Measurements from ENCODE around the gene MEIS2. TPM values are rescaled to one million over a fixed set of nuclear protein-coding genes. Genes with fewer than 3 reads are reported as not detected.

The MEIS2 gene
- total RNA-seq, 1 donor from 2014 or later: not detected

GRCh38 chr15:37009288-37009687 lies 91.1 kb downstream of the MEIS2 start:
- intact Hi-C loops (cut with micrococcal nuclease): no loop called here
- H3K27me3 Mint-ChIP-seq (ENCODE audit: insufficient read depth): no peaks in the 10 kb centered on the region
- H3K27ac Mint-ChIP-seq: no peak overlapping the region
- no peaks in the 10 kb centered on the region for H3K36me3 Mint-ChIP-seq (ENCODE audit: low read depth)
- no peak overlapping the region for H3K4me3 Mint-ChIP-seq
- H3K9me3 Mint-ChIP-seq: no peaks in the 10 kb centered on the region
- DNase-seq (ENCODE audit: low spot score): no peak
- no peaks in the 10 kb centered on the region for H3K4me1 Mint-ChIP-seq (ENCODE audit: low read depth)

- H3K4me1 Mint-ChIP-seq (ENCODE audit: low read depth): no peaks in the 10 kb centered on the region
- intact Hi-C loops (cut with micrococcal nuclease): no loop called here
- no peak overlapping the region for H3K27ac Mint-ChIP-seq
- H3K27me3 Mint-ChIP-seq (ENCODE audit: insufficient read depth): no peaks in the 10 kb centered on the region
- no peak for DNase-seq (ENCODE audit: low spot score)
- H3K4me3 Mint-ChIP-seq: no peak overlapping the region
- H3K9me3 Mint-ChIP-seq: no peaks in the 10 kb centered on the region
- H3K36me3 Mint-ChIP-seq (ENCODE audit: low read depth): no peaks in the 10 kb centered on the region
Observed at GRCh38 chr15:37008205-37008604, 92.1 kb downstream of the MEIS2 start.

- no peaks in the 10 kb centered on the region for H3K27me3 Mint-ChIP-seq (ENCODE audit: insufficient read depth)
Observed at GRCh38 chr15:37007301-37007700, 93.0 kb downstream of the MEIS2 start.

GRCh38 chr15:37004981-37005735 lies 95.2 kb downstream of the MEIS2 start:
- Mint-ChIP-seq H3K4me1 (ENCODE audit: low read depth) (no peaks in the 10 kb centered on the region), H3K27ac (no peak overlapping the region)
- intact Hi-C loops (cut with micrococcal nuclease): no loop called here

More at GRCh38 chr15:37007301-37007700, 93.0 kb downstream of the MEIS2 start:
- H3K36me3 Mint-ChIP-seq (ENCODE audit: low read depth): no peaks in the 10 kb centered on the region
- DNase-seq (ENCODE audit: low spot score): no peak
- intact Hi-C loops (cut with micrococcal nuclease): no loop called here
- no peaks in the 10 kb centered on the region for H3K4me1 Mint-ChIP-seq (ENCODE audit: low read depth)
- H3K9me3 Mint-ChIP-seq: no peaks in the 10 kb centered on the region
- H3K27ac Mint-ChIP-seq: no peak overlapping the region
- no peak overlapping the region for H3K4me3 Mint-ChIP-seq

GRCh38 chr15:37004373-37004869 lies 95.9 kb downstream of the MEIS2 start:
- intact Hi-C loops (cut with micrococcal nuclease): no loop called here
- Mint-ChIP-seq H3K9me3 (no peaks in the 10 kb centered on the region), H3K4me3 (no peak overlapping the region), H3K27me3 (ENCODE audit: insufficient read depth) (no peaks in the 10 kb centered on the region), H3K27ac (no peak overlapping the region), H3K36me3 (ENCODE audit: low read depth) (no peaks in the 10 kb centered on the region), H3K4me1 (ENCODE audit: low read depth) (no peaks in the 10 kb centered on the region)
- no peak for DNase-seq (ENCODE audit: low spot score)

More at GRCh38 chr15:37004981-37005735, 95.2 kb downstream of the MEIS2 start:
- H3K36me3 Mint-ChIP-seq (ENCODE audit: low read depth): no peaks in the 10 kb centered on the region
- no peaks in the 10 kb centered on the region for H3K9me3 Mint-ChIP-seq
- no peaks in the 10 kb centered on the region for H3K27me3 Mint-ChIP-seq (ENCODE audit: insufficient read depth)
- H3K4me3 Mint-ChIP-seq: no peak overlapping the region
- no peak for DNase-seq (ENCODE audit: low spot score)

- intact Hi-C loops (cut with micrococcal nuclease): no loop called here
- Mint-ChIP-seq H3K27ac (no peak overlapping the region), H3K36me3 (ENCODE audit: low read depth) (no peaks in the 10 kb centered on the region), H3K9me3 (no peaks in the 10 kb centered on the region), H3K4me1 (ENCODE audit: low read depth) (no peaks in the 10 kb centered on the region), H3K4me3 (no peak overlapping the region), H3K27me3 (ENCODE audit: insufficient read depth) (no peaks in the 10 kb centered on the region)
- no peak for DNase-seq (ENCODE audit: low spot score)
Observed at GRCh38 chr15:37002041-37002672, 98.2 kb downstream of the MEIS2 start.

- Mint-ChIP-seq H3K27me3 (ENCODE audit: insufficient read depth) (no peaks in the 10 kb centered on the region), H3K4me3 (no peak overlapping the region), H3K36me3 (ENCODE audit: low read depth) (no peaks in the 10 kb centered on the region), H3K9me3 (no peaks in the 10 kb centered on the region), H3K27ac (no peak overlapping the region), H3K4me1 (ENCODE audit: low read depth) (no peaks in the 10 kb centered on the region)
- no peak for DNase-seq (ENCODE audit: low spot score)
- intact Hi-C loops (cut with micrococcal nuclease): no loop called here
Observed at GRCh38 chr15:37001417-37001816, 98.9 kb downstream of the MEIS2 start.

GRCh38 chr15:36999778-37000177 lies 100.6 kb downstream of the MEIS2 start:
- intact Hi-C loops (cut with micrococcal nuclease): no loop called here
- no peaks in the 10 kb centered on the region for H3K27me3 Mint-ChIP-seq (ENCODE audit: insufficient read depth)

GRCh38 chr15:36996538-36997181 lies 103.7 kb downstream of the MEIS2 start:
- Mint-ChIP-seq H3K27me3 (ENCODE audit: insufficient read depth) (no peaks in the 10 kb centered on the region), H3K27ac (no peak overlapping the region), H3K4me1 (ENCODE audit: low read depth) (no peaks in the 10 kb centered on the region), H3K36me3 (ENCODE audit: low read depth) (no peaks in the 10 kb centered on the region), H3K9me3 (no peaks in the 10 kb centered on the region), H3K4me3 (no peak overlapping the region)
- DNase-seq (ENCODE audit: low spot score): no peak
- intact Hi-C loops (cut with micrococcal nuclease): no loop called here

More at GRCh38 chr15:36999778-37000177, 100.6 kb downstream of the MEIS2 start:
- no peaks in the 10 kb centered on the region for H3K4me1 Mint-ChIP-seq (ENCODE audit: low read depth)
- no peaks in the 10 kb centered on the region for H3K36me3 Mint-ChIP-seq (ENCODE audit: low read depth)
- DNase-seq (ENCODE audit: low spot score): no peak
- H3K4me3 Mint-ChIP-seq: no peak overlapping the region
- no peaks in the 10 kb centered on the region for H3K9me3 Mint-ChIP-seq
- no peak overlapping the region for H3K27ac Mint-ChIP-seq

- H3K27me3 Mint-ChIP-seq (ENCODE audit: insufficient read depth): no peaks in the 10 kb centered on the region
- no peaks in the 10 kb centered on the region for H3K4me1 Mint-ChIP-seq (ENCODE audit: low read depth)
- H3K4me3 Mint-ChIP-seq: no peak overlapping the region
- DNase-seq (ENCODE audit: low spot score): no peak
- H3K9me3 Mint-ChIP-seq: no peaks in the 10 kb centered on the region
- intact Hi-C loops (cut with micrococcal nuclease): no loop called here
- no peaks in the 10 kb centered on the region for H3K36me3 Mint-ChIP-seq (ENCODE audit: low read depth)
- no peak overlapping the region for H3K27ac Mint-ChIP-seq
Observed at GRCh38 chr15:36996121-36996520, 104.2 kb downstream of the MEIS2 start.

- Mint-ChIP-seq H3K27me3 (ENCODE audit: insufficient read depth) (no peaks in the 10 kb centered on the region), H3K27ac (no peak overlapping the region), H3K36me3 (ENCODE audit: low read depth) (no peaks in the 10 kb centered on the region), H3K4me1 (ENCODE audit: low read depth) (no peaks in the 10 kb centered on the region), H3K4me3 (no peak overlapping the region), H3K9me3 (no peaks in the 10 kb centered on the region)
- intact Hi-C loops (cut with micrococcal nuclease): no loop called here
- DNase-seq (ENCODE audit: low spot score): no peak
Observed at GRCh38 chr15:36994790-36995189, 105.6 kb downstream of the MEIS2 start.

- Mint-ChIP-seq H3K27ac (no peak overlapping the region), H3K36me3 (ENCODE audit: low read depth) (no peaks in the 10 kb centered on the region), H3K9me3 (no peaks in the 10 kb centered on the region), H3K27me3 (ENCODE audit: insufficient read depth) (no peaks in the 10 kb centered on the region), H3K4me3 (no peak overlapping the region), H3K4me1 (ENCODE audit: low read depth) (no peaks in the 10 kb centered on the region)
- no peak for DNase-seq (ENCODE audit: low spot score)
- intact Hi-C loops (cut with micrococcal nuclease): no loop called here
Observed at GRCh38 chr15:36992454-36992853, 107.9 kb downstream of the MEIS2 start.

GRCh38 chr15:36988947-36989346 lies 111.4 kb downstream of the MEIS2 start:
- Mint-ChIP-seq H3K4me3 (no peak overlapping the region), H3K27me3 (ENCODE audit: insufficient read depth) (no peaks in the 10 kb centered on the region), H3K9me3 (peaks cover 4% of the 10 kb centered on the region), H3K36me3 (ENCODE audit: low read depth) (no peaks in the 10 kb centered on the region), H3K27ac (no peak overlapping the region), H3K4me1 (ENCODE audit: low read depth) (no peaks in the 10 kb centered on the region)
- intact Hi-C loops (cut with micrococcal nuclease): no loop called here
- DNase-seq (ENCODE audit: low spot score): no peak
